ENCODE data around the gene RNF114. TPM values are rescaled to one million over a fixed set of nuclear protein-coding genes. Genes with fewer than 3 reads are reported as not detected.

Gene RNF114
- polyA plus RNA-seq, 1 of the 3 experiments (the other 2 are of a cell fraction) = 55.0 TPM

GRCh38 chr20:49915118-49915379 lies 21.1 kb upstream of the RNF114 start:
- Histone ChIP-seq H3K27me3 (ENCODE audit: insufficient read depth) (no peaks in the 10 kb centered on the region), H3K9me2 (no peaks in the 10 kb centered on the region), H2AFZ (ENCODE audit: low read depth) (peak overlapping the region; percentile 97), H3F3A (replicated peaks; ENCODE audit: insufficient read depth) (peaks cover 9% of the 10 kb centered on the region), H3K9me3 (no peaks in the 10 kb centered on the region), H3K4me1 (ENCODE audit: control insufficient read depth in 1 of 2, insufficient read depth in 2 of 2, low read depth in 1 of 2, low read length in 1 of 2) (peaks cover 0 to 19% of the 10 kb centered on the region in 2 experiments; a peak in 1 of 4 replicates), H3K9ac (peak overlapping the region; percentile 98), H3K27ac (ENCODE audit: low read depth in 2 of 2, low read length in 1 of 2) (peak overlapping the region; percentile 98 to 100; a peak in 3 of 4 replicates), H3K79me2 (ENCODE audit: insufficient read depth) (peaks cover 53% of the 10 kb centered on the region), H3K36me3 (replicated peaks in 1 of 2; ENCODE audit: control insufficient read depth in 1 of 2, insufficient read depth in 2 of 2, low read length in 1 of 2) (peaks cover 0 to 2% of the 10 kb centered on the region in 2 experiments), H3K4me3 (ENCODE audit: low read depth in 2 of 2, low read length in 1 of 2) (peak overlapping the region; percentile 89 to 97), H3K4me2 (peak overlapping the region; percentile 98), H4K20me1 (ENCODE audit: insufficient read depth) (peaks cover 43% of the 10 kb centered on the region)
- DNase-seq = no peak
- POLR2A ChIA-PET = interaction anchor here (1.0 kb wide), 1 partner anchor 9 kb away, joined by 3 read pairs; no protein-coding TSS in a partner anchor
- CTCF ChIA-PET = interaction anchor here (0.9 to 3.3 kb wide), 6 partner anchors 12 to 373 kb away, joined by 3 to 11 read pairs (median 6); partner anchors contain the start of gene RNF114
- TF ChIP-seq RAD21 (IDR thresholded peaks at IDR 0.05; ENCODE audit: low read length) (no peak), MEF2A (IDR thresholded peaks at IDR 0.05; ENCODE audit: borderline replicate concordance, low read depth) (no peak)
- TF ChIP-seq, protein P1, sequence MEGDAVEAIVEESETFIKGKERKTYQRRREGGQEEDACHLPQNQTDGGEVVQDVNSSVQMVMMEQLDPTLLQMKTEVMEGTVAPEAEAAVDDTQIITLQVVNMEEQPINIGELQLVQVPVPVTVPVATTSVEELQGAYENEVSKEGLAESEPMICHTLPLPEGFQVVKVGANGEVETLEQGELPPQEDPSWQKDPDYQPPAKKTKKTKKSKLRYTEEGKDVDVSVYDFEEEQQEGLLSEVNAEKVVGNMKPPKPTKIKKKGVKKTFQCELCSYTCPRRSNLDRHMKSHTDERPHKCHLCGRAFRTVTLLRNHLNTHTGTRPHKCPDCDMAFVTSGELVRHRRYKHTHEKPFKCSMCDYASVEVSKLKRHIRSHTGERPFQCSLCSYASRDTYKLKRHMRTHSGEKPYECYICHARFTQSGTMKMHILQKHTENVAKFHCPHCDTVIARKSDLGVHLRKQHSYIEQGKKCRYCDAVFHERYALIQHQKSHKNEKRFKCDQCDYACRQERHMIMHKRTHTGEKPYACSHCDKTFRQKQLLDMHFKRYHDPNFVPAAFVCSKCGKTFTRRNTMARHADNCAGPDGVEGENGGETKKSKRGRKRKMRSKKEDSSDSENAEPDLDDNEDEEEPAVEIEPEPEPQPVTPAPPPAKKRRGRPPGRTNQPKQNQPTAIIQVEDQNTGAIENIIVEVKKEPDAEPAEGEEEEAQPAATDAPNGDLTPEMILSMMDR (IDR thresholded peaks at IDR 0.05) = 0 out of 2 replicates have a peak, but pooled peaks have one; percentile 25
- no CpG with 5 or more reads among the region's 23 CpGs for WGBS (ENCODE audit: low lambda C conversion rate)

DNA sequence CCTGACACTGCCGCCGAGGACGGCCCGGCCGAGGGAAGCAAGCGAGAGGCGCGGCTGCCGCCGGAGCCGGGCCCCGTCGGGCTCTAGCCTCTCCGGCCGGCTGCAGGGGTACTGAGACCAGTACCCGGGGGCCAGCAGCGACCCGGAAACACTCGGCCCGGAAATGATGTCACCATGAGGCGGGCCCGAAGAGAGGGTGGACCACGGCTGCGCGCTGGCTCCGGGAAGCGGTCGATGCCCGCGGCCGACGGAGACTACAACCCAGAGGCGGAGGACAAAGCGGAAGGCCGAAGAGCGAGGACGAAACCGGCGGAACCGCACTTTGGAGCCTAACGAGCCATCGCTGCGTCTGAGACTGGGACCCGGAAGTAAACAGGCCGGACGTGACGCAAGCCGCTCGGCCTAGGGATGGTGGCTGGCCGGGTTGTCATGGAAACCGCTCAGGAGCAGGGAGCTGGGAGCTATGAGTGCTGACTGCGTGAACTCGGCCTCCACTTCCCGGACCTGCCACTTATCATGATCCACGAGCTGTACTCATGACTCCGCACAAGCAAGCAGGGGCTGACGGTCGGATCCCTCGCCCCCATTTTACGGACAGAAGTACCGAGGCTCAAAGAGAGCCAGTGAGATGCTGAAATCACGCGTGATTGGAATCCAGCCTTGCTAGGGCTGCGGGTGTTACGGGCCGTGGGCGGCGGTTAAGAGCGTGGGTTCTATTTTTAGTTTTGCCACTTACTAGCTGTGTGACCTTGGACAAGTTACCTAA lies 20.6 kb upstream of the RNF114 start, which contains the start of gene SPATA2:
SPATA2 (minus strand) TSS at position 150 of the 766 bp plus-strand sequence. CDS start 7,039 bp downstream, outside the sequence.
- Histone ChIP-seq H4K20me1 (ENCODE audit: insufficient read depth) (peaks cover 39% of the 10 kb centered on the region), H3K27ac (ENCODE audit: low read depth in 2 of 2, low read length in 1 of 2) (peak within 1 kb of the TSS; percentile 98 to 100), H3K36me3 (replicated peaks in 1 of 2; ENCODE audit: control insufficient read depth in 1 of 2, insufficient read depth in 2 of 2, low read length in 1 of 2) (no peaks in the 10 kb centered on the region), H3K4me3 (ENCODE audit: low read depth in 2 of 2, low read length in 1 of 2) (peak within 1 kb of the TSS; percentile 89 to 97), H3K9me3 (no peaks in the 10 kb centered on the region), H3K4me1 (ENCODE audit: control insufficient read depth in 1 of 2, insufficient read depth in 2 of 2, low read depth in 1 of 2, low read length in 1 of 2) (peaks cover 0 to 19% of the 10 kb centered on the region in 2 experiments; a peak in 1 of 4 replicates), H3F3A (replicated peaks; ENCODE audit: insufficient read depth) (peaks cover 9% of the 10 kb centered on the region), H3K9me2 (no peaks in the 10 kb centered on the region), H2AFZ (ENCODE audit: low read depth) (peak within 1 kb of the TSS; percentile 97), H3K4me2 (peak within 1 kb of the TSS; percentile 98), H3K79me2 (ENCODE audit: insufficient read depth) (peaks cover 48% of the 10 kb centered on the region), H3K9ac (peak within 1 kb of the TSS; percentile 98), H3K27me3 (ENCODE audit: insufficient read depth) (no peaks in the 10 kb centered on the region)
- ChIA-PET POLR2A (interaction anchor here (0.9 to 1.0 kb wide), 2 partner anchors 9 to 200 kb away, joined by 3 to 4 read pairs; no protein-coding TSS in a partner anchor), CTCF (interaction anchor here (0.7 to 2.1 kb wide), 6 partner anchors 10 to 374 kb away, joined by 3 to 6 read pairs (median 4); no protein-coding TSS in a partner anchor)
- TF ChIP-seq SIN3A (IDR thresholded peaks at IDR 0.05; ENCODE audit: borderline replicate concordance, low read depth, low read length) (peak; percentile 27; the same call in 1 of the 2 replicates), GABPA (IDR thresholded peaks at IDR 0.05; ENCODE audit: low read depth) (peak; percentile 99), YY1 (IDR thresholded peaks at IDR 0.05; ENCODE audit: low read depth) (peak; percentile 18; the same call in 1 of the 2 replicates), TAF1 (IDR thresholded peaks at IDR 0.05; ENCODE audit: borderline replicate concordance, low read depth, low read length) (peak; percentile 70; the same call in 1 of the 2 replicates), REST (IDR thresholded peaks at IDR 0.05; ENCODE audit: low read depth, low read length) (no peak), POLR2AphosphoS5 (IDR thresholded peaks at IDR 0.05; ENCODE audit: low read depth, low read length) (peak; percentile 68; the same call in 1 of the 2 replicates), MXI1 (IDR thresholded peaks at IDR 0.05; ENCODE audit: low read depth, low read length) (peak; percentile 79), ELF1 (IDR thresholded peaks at IDR 0.05) (peak; percentile 56), RCOR1 (IDR thresholded peaks at IDR 0.05; ENCODE audit: low read length) (peak; percentile 56), CHD2 (IDR thresholded peaks at IDR 0.05; ENCODE audit: low read length, partially characterized antibody) (peak; percentile 75)
- TF ChIP-seq, protein P1 (IDR thresholded peaks at IDR 0.05) = no peak
- DNase-seq = peak; percentile 98
- 0% methylated on average over 22 of the region's 69 CpGs for WGBS (ENCODE audit: low lambda C conversion rate)
